Body of pancreas (tissue), 4 donors: ENCODE results near the gene DPH1. TPM values are rescaled to one million over a fixed set of nuclear protein-coding genes. Genes with fewer than 3 reads are reported as not detected.
A peak's percentile ranks its signal among the peaks of the same experiment; 100 is the strongest.

ENCODE experiments used
- ATAC-seq: fragments of 150-250 bp; one replicate; pipeline ENCODE4 v1.9.1; 2016
- DNase-seq, 4 donors: peaks; one replicate each; pipeline ENCODE4 v3.0.0-alpha.2; 2019
- H3K27ac ChIP-seq, 4 donors: fragments of 200-600 bp; sonication (generic); 1 replicate in 3 of 4; 2 replicates in 1 of 4; pipeline versions ENCODE4 v1.5.1 to v1.6.1; 2016 to 2019; ENCODE audit warnings: mild to moderate bottlenecking in 1 of 4, mixed read lengths in 1 of 4, moderate library complexity in 1 of 4
- H3K27me3 ChIP-seq, 2 donors: fragments of 200-600 bp; sonication (generic); one replicate each; pipeline ENCODE4 v1.6.0; 2016; ENCODE audit warnings: mild to moderate bottlenecking in 1 of 2
- H3K36me3 ChIP-seq, 2 donors: fragments of 200-600 bp; sonication (generic); replicated peaks in 1 of 2; 2 replicates each; pipeline ENCODE4 v1.5.1; 2016; ENCODE audit warnings: low read depth in 2 of 2; ENCODE audit not compliant: insufficient read depth in 1 of 2
- H3K4me1 ChIP-seq: fragments of 200-600 bp; sonication (generic); one replicate; pipeline ENCODE4 v1.6.0; 2016
- H3K4me3 ChIP-seq, 2 donors: fragments of 200-600 bp; sonication (generic); 1 replicate in 1 of 2; 2 replicates in 1 of 2; pipeline ENCODE4 v1.5.1; 2016 to 2019
- H3K9me3 ChIP-seq, 3 donors: fragments of 200-600 bp; sonication (generic); 1 replicate in 2 of 3; 2 replicates in 1 of 3; pipeline ENCODE4 v1.5.1; 2016
- CTCF ChIP-seq, 7 experiments: fragments of 450-650 bp in 4 of 7; fragments of 200-600 bp in 3 of 7; sonication (generic) in 3 of 7; IDR thresholded peaks; one replicate each; pipeline ENCODE4 v1.5.1; 2016 to 2019; ENCODE audit warnings: antibody characterized with exemption in 7 of 7
- POLR2A ChIP-seq, 3 donors: fragments of 450-650 bp; IDR thresholded peaks; one replicate each; pipeline ENCODE4 v1.6.1; 2016; ENCODE audit warnings: antibody characterized with exemption in 3 of 3, mild to moderate bottlenecking in 2 of 3
- WGBS, 2 donors: methylation state at CpG; one replicate each; pipeline ENCODE4 v1.1.5; 2017; 5-methylcytosine and 5-hydroxymethylcytosine counted together
- intact Hi-C: fragments of 100-400 bp; cut with DNase I; formaldehyde crosslinking; loops from one replicate; pipeline ENCODE4 v1.15.1; 2023
- total RNA-seq, 2 donors: library from RNA; depleted of rRNA; stranded (reverse); fragments of >200 nt; gene quantifications; one replicate each; pipeline ENCODE4 v1.1.0, GENCODE V29; 2016

Gene DPH1
- total RNA-seq, 2 donors from 2014 or later, result 34.8 to 77.8 TPM

- no peak for TF ChIP-seq CTCF (IDR thresholded peaks at IDR 0.05)
- peak in 1 of 3 donors; percentile 15 for TF ChIP-seq POLR2A (IDR thresholded peaks at IDR 0.05)
- DNase-seq, result peak in 1 of 4 donors; percentile 78
- H3K9me3 ChIP-seq, result no peaks in the 10 kb centered on the region
- peaks cover 27% of the 10 kb centered on the region for H3K4me1 ChIP-seq
- intact Hi-C loops, result no loop called here
- peak overlapping the region in 3 of 4 donors; percentile 44 to 76 (median 63) for H3K27ac ChIP-seq
- no peaks in the 10 kb centered on the region for H3K27me3 ChIP-seq
- peak; percentile 39 for ATAC-seq
- 36 to 58% methylated on average over 7 of the region's 7 CpGs for WGBS, 2 donors
- peaks cover 0 to 9% of the 10 kb centered on the region in 2 donors for H3K36me3 ChIP-seq
- no peak overlapping the region for H3K4me3 ChIP-seq
Measured at GRCh38 chr17:2083613-2084035, 53.7 kb downstream of the DPH1 start.

- peaks cover 0 to 9% of the 10 kb centered on the region in 2 donors for H3K36me3 ChIP-seq
- DNase-seq (no peak), ATAC-seq (peak; percentile 40)
- intact Hi-C loops, result no loop called here
- H3K4me3 ChIP-seq, result no peak overlapping the region
- no peaks in the 10 kb centered on the region for H3K9me3 ChIP-seq
- H3K4me1 ChIP-seq, result peaks cover 28% of the 10 kb centered on the region
- no peaks in the 10 kb centered on the region for H3K27me3 ChIP-seq
- WGBS, 2 donors, result 83% methylated on average over 6 to 8 of the region's 8 CpGs
- TF ChIP-seq POLR2A (IDR thresholded peaks at IDR 0.05) (no peak), CTCF (IDR thresholded peaks at IDR 0.05) (no peak)
- H3K27ac ChIP-seq, result peak overlapping the region; percentile 22 to 76 (median 54)
Measured at GRCh38 chr17:2084036-2084765, 54.2 kb downstream of the DPH1 start.

- H3K4me3 ChIP-seq, result no peak overlapping the region
- H3K4me1 ChIP-seq, result peaks cover 28% of the 10 kb centered on the region
- no peaks in the 10 kb centered on the region for H3K9me3 ChIP-seq
- no peak for TF ChIP-seq CTCF (IDR thresholded peaks at IDR 0.05)
- TF ChIP-seq POLR2A (IDR thresholded peaks at IDR 0.05), result no peak
- H3K27me3 ChIP-seq, result no peaks in the 10 kb centered on the region
- ATAC-seq (peak; percentile 31), DNase-seq (peak in 2 of 4 donors; percentile 22 to 42)
- WGBS, 2 donors, result 76 to 85% methylated on average over 13 of the region's 13 CpGs
- peak overlapping the region; percentile 21 to 76 (median 42) for H3K27ac ChIP-seq
- intact Hi-C loops, result no loop called here
- H3K36me3 ChIP-seq, result peaks cover 0 to 9% of the 10 kb centered on the region in 2 donors
Measured at GRCh38 chr17:2084766-2085647, 55.1 kb downstream of the DPH1 start.

GRCh38 chr17:2085648-2085949, 55.6 kb downstream of the DPH1 start:
- Histone ChIP-seq H3K27ac (peak overlapping the region; percentile 21 to 76 (median 42)), H3K36me3 (peaks cover 0 to 9% of the 10 kb centered on the region in 2 donors), H3K4me1 (peaks cover 28% of the 10 kb centered on the region), H3K9me3 (no peaks in the 10 kb centered on the region), H3K27me3 (no peaks in the 10 kb centered on the region), H3K4me3 (no peak overlapping the region)
- intact Hi-C loops, result no loop called here
- WGBS, 2 donors, result 53 to 80% methylated on average over 5 of the region's 5 CpGs
- DNase-seq, result no peak
- TF ChIP-seq POLR2A (IDR thresholded peaks at IDR 0.05) (no peak), CTCF (IDR thresholded peaks at IDR 0.05) (no peak)
- ATAC-seq, result no peak
